ENCODE data around the gene TM4SF20. TPM values are rescaled to one million over a fixed set of nuclear protein-coding genes. Genes with fewer than 3 reads are reported as not detected.

TM4SF20 gene
- total RNA-seq (2014; rRNA removed; shearing (Covaris generic)) = not detected in 2 replicates

- Histone ChIP-seq H3K4me3 (ENCODE audit: insufficient read depth, low read depth, low read length) (no peak within 1 kb of the TSS), H3K36me3 (replicated peaks; ENCODE audit: control insufficient read depth, insufficient read depth, low read length) (no peaks in the 10 kb centered on the region), H3K27me3 (ENCODE audit: control insufficient read depth, insufficient read depth, low read length) (no peaks in the 10 kb centered on the region)
- DNase-seq = no peak
Observed at GRCh38 chr2:227379095-227379494, at the start of gene TM4SF20. TSS of gene TM4SF20 (minus strand) at chr2:227379306. CDS start at chr2:227379268, 38 bp downstream.

GRCh38 chr2:227428731-227429285, 49.7 kb upstream of the TM4SF20 start:
- Histone ChIP-seq H3K27me3 (ENCODE audit: control insufficient read depth, insufficient read depth, low read length) (no peaks in the 10 kb centered on the region), H3K4me3 (ENCODE audit: insufficient read depth, low read depth, low read length) (no peak overlapping the region), H3K36me3 (replicated peaks; ENCODE audit: control insufficient read depth, insufficient read depth, low read length) (no peaks in the 10 kb centered on the region)
- DNase-seq = no peak

- Histone ChIP-seq H3K4me3 (ENCODE audit: insufficient read depth, low read depth, low read length) (no peak overlapping the region), H3K36me3 (replicated peaks; ENCODE audit: control insufficient read depth, insufficient read depth, low read length) (no peaks in the 10 kb centered on the region), H3K27me3 (ENCODE audit: control insufficient read depth, insufficient read depth, low read length) (no peaks in the 10 kb centered on the region)
- DNase-seq = no peak
Observed at GRCh38 chr2:227423656-227424499, 44.8 kb upstream of the TM4SF20 start.

- Histone ChIP-seq H3K4me3 (ENCODE audit: insufficient read depth, low read depth, low read length) (no peak overlapping the region), H3K36me3 (replicated peaks; ENCODE audit: control insufficient read depth, insufficient read depth, low read length) (no peaks in the 10 kb centered on the region), H3K27me3 (ENCODE audit: control insufficient read depth, insufficient read depth, low read length) (no peaks in the 10 kb centered on the region)
- DNase-seq = no peak
Observed at GRCh38 chr2:227420087-227421052, 41.3 kb upstream of the TM4SF20 start.

GRCh38 chr2:227416701-227417100, 37.6 kb upstream of the TM4SF20 start:
- H3K27me3 ChIP-seq (ENCODE audit: control insufficient read depth, insufficient read depth, low read length) = no peaks in the 10 kb centered on the region
- DNase-seq = no peak
- no peak overlapping the region for H3K4me3 ChIP-seq (ENCODE audit: insufficient read depth, low read depth, low read length)
- H3K36me3 ChIP-seq (replicated peaks; ENCODE audit: control insufficient read depth, insufficient read depth, low read length) = no peaks in the 10 kb centered on the region

GRCh38 chr2:227415538-227416424, 36.7 kb upstream of the TM4SF20 start:
- H3K4me3 ChIP-seq (ENCODE audit: insufficient read depth, low read depth, low read length) = no peak overlapping the region
- DNase-seq = no peak
- H3K27me3 ChIP-seq (ENCODE audit: control insufficient read depth, insufficient read depth, low read length) = no peaks in the 10 kb centered on the region
- H3K36me3 ChIP-seq (replicated peaks; ENCODE audit: control insufficient read depth, insufficient read depth, low read length) = no peaks in the 10 kb centered on the region

GRCh38 chr2:227414846-227415245, 35.7 kb upstream of the TM4SF20 start:
- no peaks in the 10 kb centered on the region for H3K36me3 ChIP-seq (replicated peaks; ENCODE audit: control insufficient read depth, insufficient read depth, low read length)
- H3K4me3 ChIP-seq (ENCODE audit: insufficient read depth, low read depth, low read length) = no peak overlapping the region
- no peaks in the 10 kb centered on the region for H3K27me3 ChIP-seq (ENCODE audit: control insufficient read depth, insufficient read depth, low read length)
- no peak for DNase-seq

- no peaks in the 10 kb centered on the region for H3K36me3 ChIP-seq (replicated peaks; ENCODE audit: control insufficient read depth, insufficient read depth, low read length)
- no peaks in the 10 kb centered on the region for H3K27me3 ChIP-seq (ENCODE audit: control insufficient read depth, insufficient read depth, low read length)
- no peak for DNase-seq
- H3K4me3 ChIP-seq (ENCODE audit: insufficient read depth, low read depth, low read length) = no peak overlapping the region
Observed at GRCh38 chr2:227413371-227413770, 34.3 kb upstream of the TM4SF20 start.

- H3K27me3 ChIP-seq (ENCODE audit: control insufficient read depth, insufficient read depth, low read length) = no peaks in the 10 kb centered on the region
- no peaks in the 10 kb centered on the region for H3K36me3 ChIP-seq (replicated peaks; ENCODE audit: control insufficient read depth, insufficient read depth, low read length)
- no peak overlapping the region for H3K4me3 ChIP-seq (ENCODE audit: insufficient read depth, low read depth, low read length)
- DNase-seq = no peak
Observed at GRCh38 chr2:227412877-227413276, 33.8 kb upstream of the TM4SF20 start.

GRCh38 chr2:227411990-227412350, 32.9 kb upstream of the TM4SF20 start:
- Histone ChIP-seq H3K27me3 (ENCODE audit: control insufficient read depth, insufficient read depth, low read length) (no peaks in the 10 kb centered on the region), H3K36me3 (replicated peaks; ENCODE audit: control insufficient read depth, insufficient read depth, low read length) (no peaks in the 10 kb centered on the region), H3K4me3 (ENCODE audit: insufficient read depth, low read depth, low read length) (no peak overlapping the region)
- DNase-seq = no peak

GRCh38 chr2:227411320-227411989, 32.3 kb upstream of the TM4SF20 start:
- H3K27me3 ChIP-seq (ENCODE audit: control insufficient read depth, insufficient read depth, low read length) = no peaks in the 10 kb centered on the region
- no peaks in the 10 kb centered on the region for H3K36me3 ChIP-seq (replicated peaks; ENCODE audit: control insufficient read depth, insufficient read depth, low read length)
- DNase-seq = no peak
- H3K4me3 ChIP-seq (ENCODE audit: insufficient read depth, low read depth, low read length) = no peak overlapping the region

GRCh38 chr2:227410191-227410590, 31.1 kb upstream of the TM4SF20 start:
- Histone ChIP-seq H3K4me3 (ENCODE audit: insufficient read depth, low read depth, low read length) (no peak overlapping the region), H3K27me3 (ENCODE audit: control insufficient read depth, insufficient read depth, low read length) (no peaks in the 10 kb centered on the region), H3K36me3 (replicated peaks; ENCODE audit: control insufficient read depth, insufficient read depth, low read length) (no peaks in the 10 kb centered on the region)
- no peak for DNase-seq

- H3K4me3 ChIP-seq (ENCODE audit: insufficient read depth, low read depth, low read length) = no peak overlapping the region
- H3K36me3 ChIP-seq (replicated peaks; ENCODE audit: control insufficient read depth, insufficient read depth, low read length) = no peaks in the 10 kb centered on the region
- no peak for DNase-seq
- H3K27me3 ChIP-seq (ENCODE audit: control insufficient read depth, insufficient read depth, low read length) = no peaks in the 10 kb centered on the region
Observed at GRCh38 chr2:227407591-227408151, 28.6 kb upstream of the TM4SF20 start.
